Panc1 (cell line): ENCODE results near the gene GLTP. TPM values are rescaled to one million over a fixed set of nuclear protein-coding genes. Genes with fewer than 3 reads are reported as not detected.

Experiments
- ATAC-seq: fragments of 200-7000 bp; cut with Tn5 transposase; 2 replicates; pipeline ENCODE4 v1.9.1; 2020; ENCODE audit warnings: mild to moderate bottlenecking, moderate library complexity
- BruUV-seq: library from RNA; stranded (reverse); fragments of 400-500 nt; replicated peaks from 2 replicates; lab custom pipeline; 2021; lab: Mats Ljungman, UMichigan
- CTCF ChIA-PET: fragments of 300-600 bp; sonication (Branson Sonifier 250); formaldehyde crosslinking; loops from one replicate; lab custom pipeline; 2022; ENCODE audit warnings: antibody characterized with exemption; lab: Charles Lee
- POLR2A ChIA-PET: fragments of 300-600 bp; sonication (Branson Sonifier 250); formaldehyde crosslinking; loops from one replicate; lab custom pipeline; 2022; ENCODE audit warnings: antibody characterized with exemption; lab: Charles Lee
- DNase-seq: peaks from one replicate; pipeline ENCODE4 v3.0.0-alpha.2; 2010; ENCODE audit warnings: low read depth, low spot score
- H3K27ac ChIP-seq: 2 replicates; pipeline ENCODE4 v1.5.1; 2011; ENCODE audit warnings: mild to moderate bottlenecking, low read length, inconsistent platforms
- H3K27me3 ChIP-seq: fragments of 200-500 bp; sonication (Bioruptor generic); 2 replicates; pipeline ENCODE4 v1.6.0; 2014; ENCODE audit warnings: low read length, inconsistent platforms; ENCODE audit not compliant: control insufficient read depth, insufficient read depth
- H3K36me3 ChIP-seq: fragments of 200-500 bp; sonication (Bioruptor generic); 2 replicates; pipeline ENCODE4 v1.5.1; 2014; ENCODE audit warnings: inconsistent platforms, mild to moderate bottlenecking, low read length, moderate library complexity; ENCODE audit not compliant: control insufficient read depth, insufficient read depth
- H3K4me1 ChIP-seq: 2 replicates; pipeline ENCODE4 v1.5.1; 2011; ENCODE audit warnings: inconsistent platforms, mild to moderate bottlenecking, low read length, moderate library complexity; ENCODE audit not compliant: control insufficient read depth, insufficient read depth
- H3K4me3 ChIP-seq, 2 experiments: 2 replicates each; pipeline ENCODE4 v1.5.1; 2011 to 2012; ENCODE audit warnings: low read depth in 2 of 2, low read length in 2 of 2, mild to moderate bottlenecking in 2 of 2, inconsistent platforms in 1 of 2, moderate library complexity in 1 of 2
- H3K9me3 ChIP-seq: fragments of 200-500 bp; sonication (Bioruptor generic); 2 replicates; pipeline ENCODE4 v1.5.1; 2014; ENCODE audit warnings: low read depth, mild to moderate bottlenecking, inconsistent platforms, low read length, moderate library complexity; ENCODE audit not compliant: control insufficient read depth, insufficient read depth
- CTCF ChIP-seq: fragments of 450-650 bp; IDR thresholded peaks from 2 replicates; pipeline ENCODE4 v1.5.1; 2017; ENCODE audit warnings: mild to moderate bottlenecking
- POLR2AphosphoS5 ChIP-seq: IDR thresholded peaks from 2 replicates; pipeline ENCODE4 v1.6.1; 2012; ENCODE audit warnings: mild to moderate bottlenecking, low read depth, low read length, moderate library complexity
- SIN3A ChIP-seq: IDR thresholded peaks from 2 replicates; pipeline ENCODE4 v1.6.1; 2012; ENCODE audit warnings: low read depth, mild to moderate bottlenecking, low read length, moderate library complexity, borderline replicate concordance; ENCODE audit not compliant: insufficient read depth
- TCF7L2 ChIP-seq: IDR thresholded peaks from 2 replicates; pipeline ENCODE4 v1.6.1; 2011; ENCODE audit warnings: mild to moderate bottlenecking, low read depth, low read length, inconsistent platforms
- in situ Hi-C: cut with HindIII; loops from 2 replicates; pipeline ENCODE4 v1.10.0; 2016; ENCODE audit warnings: low sequenced_read_pairs, low pct_unique_long_range_greater_than_20kb
- intact Hi-C: fragments of 100-400 bp; cut with micrococcal nuclease; formaldehyde crosslinking; loops from one replicate; pipeline ENCODE4 v1.10.0; 2022; ENCODE audit not compliant: unreplicated experiment
- total RNA-seq: library from RNA; stranded (reverse); gene quantifications from one replicate; pipeline ENCODE4 v1.2.1, GENCODE V29; 2021; ENCODE audit not compliant: unreplicated experiment
- TF ChIP-seq, protein P1 (sequence below), 2 experiments: IDR thresholded peaks; 2 replicates each; pipeline ENCODE4 v1.6.1; 2011 to 2012; ENCODE audit warnings: low read depth in 2 of 2, control low read depth in 1 of 2, low read length in 1 of 2, mild to moderate bottlenecking in 1 of 2, moderate library complexity in 1 of 2; ENCODE audit not compliant: insufficient read depth in 1 of 2

GLTP gene
- total RNA-seq, 1 experiment from 2014 or later = 24.8 TPM

- H3K9me3 ChIP-seq = no peaks in the 10 kb centered on the region
- H3K4me1 ChIP-seq = no peaks in the 10 kb centered on the region
- POLR2A ChIA-PET = no interaction called here
- CTCF ChIA-PET = no interaction called here
- TF ChIP-seq SIN3A (no peak), TCF7L2 (no peak), POLR2AphosphoS5 (no peak), CTCF (no peak)
- TF ChIP-seq, protein P1, sequence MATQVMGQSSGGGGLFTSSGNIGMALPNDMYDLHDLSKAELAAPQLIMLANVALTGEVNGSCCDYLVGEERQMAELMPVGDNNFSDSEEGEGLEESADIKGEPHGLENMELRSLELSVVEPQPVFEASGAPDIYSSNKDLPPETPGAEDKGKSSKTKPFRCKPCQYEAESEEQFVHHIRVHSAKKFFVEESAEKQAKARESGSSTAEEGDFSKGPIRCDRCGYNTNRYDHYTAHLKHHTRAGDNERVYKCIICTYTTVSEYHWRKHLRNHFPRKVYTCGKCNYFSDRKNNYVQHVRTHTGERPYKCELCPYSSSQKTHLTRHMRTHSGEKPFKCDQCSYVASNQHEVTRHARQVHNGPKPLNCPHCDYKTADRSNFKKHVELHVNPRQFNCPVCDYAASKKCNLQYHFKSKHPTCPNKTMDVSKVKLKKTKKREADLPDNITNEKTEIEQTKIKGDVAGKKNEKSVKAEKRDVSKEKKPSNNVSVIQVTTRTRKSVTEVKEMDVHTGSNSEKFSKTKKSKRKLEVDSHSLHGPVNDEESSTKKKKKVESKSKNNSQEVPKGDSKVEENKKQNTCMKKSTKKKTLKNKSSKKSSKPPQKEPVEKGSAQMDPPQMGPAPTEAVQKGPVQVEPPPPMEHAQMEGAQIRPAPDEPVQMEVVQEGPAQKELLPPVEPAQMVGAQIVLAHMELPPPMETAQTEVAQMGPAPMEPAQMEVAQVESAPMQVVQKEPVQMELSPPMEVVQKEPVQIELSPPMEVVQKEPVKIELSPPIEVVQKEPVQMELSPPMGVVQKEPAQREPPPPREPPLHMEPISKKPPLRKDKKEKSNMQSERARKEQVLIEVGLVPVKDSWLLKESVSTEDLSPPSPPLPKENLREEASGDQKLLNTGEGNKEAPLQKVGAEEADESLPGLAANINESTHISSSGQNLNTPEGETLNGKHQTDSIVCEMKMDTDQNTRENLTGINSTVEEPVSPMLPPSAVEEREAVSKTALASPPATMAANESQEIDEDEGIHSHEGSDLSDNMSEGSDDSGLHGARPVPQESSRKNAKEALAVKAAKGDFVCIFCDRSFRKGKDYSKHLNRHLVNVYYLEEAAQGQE (IDR thresholded peaks at IDR 0.05; ENCODE audit: insufficient read depth in 1 of 2, low read depth in 2 of 2, low read length in 1 of 2) = no peak
- H3K4me3 ChIP-seq = no peak overlapping the region
- peaks cover 4% of the 10 kb centered on the region; the same call in 1 of the 2 replicates for H3K36me3 ChIP-seq
- H3K27ac ChIP-seq = no peak overlapping the region
- in situ Hi-C loops = no loop called here
- H3K27me3 ChIP-seq = no peaks in the 10 kb centered on the region
- ATAC-seq (no peak), DNase-seq (no peak)
- no TSS peak for BruUV-seq
- intact Hi-C loops = no loop called here
Measured at GRCh38 chr12:109919456-109919855, 39.1 kb upstream of the GLTP start.

GRCh38 chr12:109916045-109916444 is 35.7 kb upstream of the GLTP start:
- in situ Hi-C loops (no loop called here), intact Hi-C loops (no loop called here)
- Histone ChIP-seq H3K36me3 (peaks cover 4% of the 10 kb centered on the region; the same call in 1 of the 2 replicates), H3K27me3 (no peaks in the 10 kb centered on the region), H3K4me3 (no peak overlapping the region), H3K9me3 (no peaks in the 10 kb centered on the region), H3K27ac (no peak overlapping the region), H3K4me1 (no peaks in the 10 kb centered on the region)
- DNase-seq (no peak), ATAC-seq (no peak)
- CTCF ChIA-PET = no interaction called here
- POLR2A ChIA-PET = no interaction called here
- BruUV-seq = no TSS peak
- TF ChIP-seq SIN3A (no peak), POLR2AphosphoS5 (no peak), CTCF (no peak), TCF7L2 (no peak)
- TF ChIP-seq, protein P1 (IDR thresholded peaks at IDR 0.05; ENCODE audit: insufficient read depth in 1 of 2, low read depth in 2 of 2, low read length in 1 of 2) = no peak
